Mucosa of rectum (tissue), 2 donors: ENCODE results near the gene ADGRG3.

Source experiments
- H3K27ac ChIP-seq, 2 donors: one replicate each; pipeline ENCODE4 v1.7.0; 2013; ENCODE audit warnings: inconsistent platforms in 2 of 2, low read depth in 2 of 2, low read length in 2 of 2
- H3K27me3 ChIP-seq, 2 donors: one replicate each; pipeline ENCODE4 v1.7.0; 2013; ENCODE audit warnings: low read length in 2 of 2; ENCODE audit not compliant: control insufficient read depth in 2 of 2, insufficient read depth in 2 of 2
- H3K36me3 ChIP-seq, 2 donors: one replicate each; pipeline ENCODE4 v1.7.0; 2013; ENCODE audit warnings: low read length in 2 of 2; ENCODE audit not compliant: control insufficient read depth in 2 of 2, insufficient read depth in 2 of 2
- H3K4me1 ChIP-seq, 2 donors: one replicate each; pipeline ENCODE4 v1.7.0; 2013; ENCODE audit warnings: low read length in 2 of 2, mild to moderate bottlenecking in 1 of 2; ENCODE audit not compliant: control insufficient read depth in 2 of 2, insufficient read depth in 2 of 2
- H3K4me3 ChIP-seq, 2 donors: one replicate each; pipeline ENCODE4 v1.7.0; 2013; ENCODE audit warnings: low read length in 2 of 2
- H3K9ac ChIP-seq, 2 donors: one replicate each; pipeline ENCODE4 v1.7.0; 2013; ENCODE audit warnings: low read length in 2 of 2, low read depth in 1 of 2, mild to moderate bottlenecking in 1 of 2
- H3K9me3 ChIP-seq, 2 donors: one replicate each; pipeline ENCODE4 v1.7.0; 2013; ENCODE audit warnings: low read length in 2 of 2; ENCODE audit not compliant: control insufficient read depth in 2 of 2
- donor health status: healthy.
- donor health status: Normal muscosa, but diverticular disease.

ADGRG3 gene

GRCh38 chr16:57632568-57632967, 35.5 kb upstream of the ADGRG3 start:
- H3K4me1 ChIP-seq: peaks cover 20 to 35% of the 10 kb centered on the region in 2 donors
- no peak overlapping the region for H3K4me3 ChIP-seq
- H3K27me3 ChIP-seq: peaks cover 0 to 2% of the 10 kb centered on the region in 2 donors

GRCh38 chr16:57633383-57634064, 34.6 kb upstream of the ADGRG3 start:
- Histone ChIP-seq H3K4me1 (peaks cover 23 to 30% of the 10 kb centered on the region in 2 donors), H3K36me3 (peaks cover 0 to 2% of the 10 kb centered on the region in 2 donors), H3K27ac (no peak overlapping the region), H3K4me3 (no peak overlapping the region), H3K9me3 (no peaks in the 10 kb centered on the region), H3K27me3 (peaks cover 0 to 2% of the 10 kb centered on the region in 2 donors), H3K9ac (no peak overlapping the region)

More at GRCh38 chr16:57632568-57632967, 35.5 kb upstream of the ADGRG3 start:
- H3K9ac ChIP-seq: no peak overlapping the region
- H3K9me3 ChIP-seq: no peaks in the 10 kb centered on the region
- no peak overlapping the region for H3K27ac ChIP-seq
- H3K36me3 ChIP-seq: peaks cover 0 to 2% of the 10 kb centered on the region in 2 donors

GRCh38 chr16:57634171-57634570, 33.9 kb upstream of the ADGRG3 start:
- peaks cover 0 to 2% of the 10 kb centered on the region in 2 donors for H3K36me3 ChIP-seq
- H3K9me3 ChIP-seq: no peaks in the 10 kb centered on the region
- H3K27me3 ChIP-seq: peaks cover 0 to 2% of the 10 kb centered on the region in 2 donors
- H3K4me1 ChIP-seq: peaks cover 23 to 29% of the 10 kb centered on the region in 2 donors
- H3K9ac ChIP-seq: peak overlapping the region in 1 of 2 donors; percentile 3
- H3K27ac ChIP-seq: peak overlapping the region in 1 of 2 donors; percentile 89
- H3K4me3 ChIP-seq: no peak overlapping the region

- peaks cover 0 to 2% of the 10 kb centered on the region in 2 donors for H3K27me3 ChIP-seq
- H3K36me3 ChIP-seq: peaks cover 0 to 1% of the 10 kb centered on the region in 2 donors
- H3K27ac ChIP-seq: peak overlapping the region; percentile 86 to 89
- H3K4me1 ChIP-seq: peaks cover 23 to 29% of the 10 kb centered on the region in 2 donors
- peak overlapping the region; percentile 15 to 56 for H3K9ac ChIP-seq
- H3K9me3 ChIP-seq: no peaks in the 10 kb centered on the region
- H3K4me3 ChIP-seq: peak overlapping the region; percentile 52 to 57
These were observed 32.6 kb upstream of the ADGRG3 start for GRCh38 chr16:57635266-57636097.

GRCh38 chr16:57636184-57636583, 31.9 kb upstream of the ADGRG3 start:
- Histone ChIP-seq H3K4me3 (no peak overlapping the region), H3K27ac (peak overlapping the region; percentile 86 to 89), H3K36me3 (no peaks in the 10 kb centered on the region), H3K9ac (peak overlapping the region in 1 of 2 donors; percentile 10), H3K4me1 (peaks cover 23 to 29% of the 10 kb centered on the region in 2 donors), H3K27me3 (no peaks in the 10 kb centered on the region), H3K9me3 (no peaks in the 10 kb centered on the region)

- H3K4me3 ChIP-seq: no peak overlapping the region
- no peak overlapping the region for H3K9ac ChIP-seq
- H3K4me1 ChIP-seq: peaks cover 23 to 29% of the 10 kb centered on the region in 2 donors
- no peak overlapping the region for H3K27ac ChIP-seq
- no peaks in the 10 kb centered on the region for H3K36me3 ChIP-seq
- H3K27me3 ChIP-seq: no peaks in the 10 kb centered on the region
- H3K9me3 ChIP-seq: no peaks in the 10 kb centered on the region
These were observed 31.1 kb upstream of the ADGRG3 start for GRCh38 chr16:57637020-57637419.

GRCh38 chr16:57637424-57637823, 30.7 kb upstream of the ADGRG3 start:
- H3K9ac ChIP-seq: no peak overlapping the region
- peaks cover 23 to 29% of the 10 kb centered on the region in 2 donors for H3K4me1 ChIP-seq
- no peak overlapping the region for H3K27ac ChIP-seq
- no peaks in the 10 kb centered on the region for H3K9me3 ChIP-seq
- no peaks in the 10 kb centered on the region for H3K36me3 ChIP-seq
- H3K27me3 ChIP-seq: no peaks in the 10 kb centered on the region
- no peak overlapping the region for H3K4me3 ChIP-seq

GRCh38 chr16:57637965-57638364, 30.1 kb upstream of the ADGRG3 start:
- Histone ChIP-seq H3K27me3 (no peaks in the 10 kb centered on the region), H3K4me3 (no peak overlapping the region), H3K9ac (no peak overlapping the region), H3K36me3 (no peaks in the 10 kb centered on the region), H3K4me1 (peaks cover 23 to 29% of the 10 kb centered on the region in 2 donors), H3K9me3 (no peaks in the 10 kb centered on the region), H3K27ac (no peak overlapping the region)

GRCh38 chr16:57638381-57638780, 29.7 kb upstream of the ADGRG3 start:
- Histone ChIP-seq H3K4me1 (peaks cover 26 to 33% of the 10 kb centered on the region in 2 donors), H3K4me3 (no peak overlapping the region), H3K9me3 (no peaks in the 10 kb centered on the region), H3K9ac (no peak overlapping the region), H3K27me3 (no peaks in the 10 kb centered on the region), H3K27ac (no peak overlapping the region), H3K36me3 (no peaks in the 10 kb centered on the region)
